B cell (primary cell): ENCODE data around the gene MBNL2. TPM values are rescaled to one million over a fixed set of nuclear protein-coding genes. Genes with fewer than 3 reads are reported as not detected.

Experiments used
- ATAC-seq: fragments of 200-7000 bp; cut with Tn5 transposase; one replicate; pipeline ENCODE4 v1.10.0; 2021; ENCODE audit warnings: low read depth, mild to moderate bottlenecking, moderate number of reproducible peaks, moderate library complexity
- CTCF ChIA-PET: fragments of 350-600 bp; sonication (Branson Sonifier 250); formaldehyde crosslinking; loops from one replicate; lab custom pipeline; 2021; ENCODE audit warnings: antibody characterized with exemption, inconsistent platforms; lab: Charles Lee
- POLR2A ChIA-PET: fragments of 350-600 bp; sonication (Branson Sonifier 250); formaldehyde crosslinking; loops from one replicate; lab custom pipeline; 2021; ENCODE audit warnings: antibody characterized with exemption; lab: Charles Lee
- DNase-seq: peaks from one replicate; pipeline ENCODE4 v3.0.0; 2013
- H2AFZ ChIP-seq: 2 replicates; pipeline ENCODE4 v1.6.1; 2012; ENCODE audit warnings: mild to moderate bottlenecking, low read depth, low read length; ENCODE audit not compliant: insufficient read depth, poor library complexity, severe bottlenecking
- H3K27ac ChIP-seq, 2 donors: 1 replicate in 1 of 2; 2 replicates in 1 of 2; pipeline ENCODE4 v1.5.1; 2012 to 2013; ENCODE audit warnings: low read length in 2 of 2, mild to moderate bottlenecking in 2 of 2, moderate library complexity in 1 of 2
- H3K27me3 ChIP-seq, 4 experiments: fragments of 200-600 bp in 1 of 4; sonication (generic) in 1 of 4; replicated peaks in 1 of 4; 1 replicate in 2 of 4; 2 replicates in 2 of 4; pipeline versions ENCODE4 v1.6.1 to v1.7.0; 2013 to 2016; ENCODE audit warnings: low read length in 3 of 4, mild to moderate bottlenecking in 2 of 4, mixed read lengths in 1 of 4, moderate library complexity in 1 of 4; ENCODE audit not compliant: insufficient read depth in 4 of 4, control insufficient read depth in 3 of 4; ENCODE audit errors: control extremely low read depth in 1 of 4
- H3K36me3 ChIP-seq, 2 experiments: replicated peaks in 1 of 2; 1 replicate in 1 of 2; 2 replicates in 1 of 2; pipeline versions ENCODE4 v1.6.1 to v1.7.1; 2013; ENCODE audit warnings: low read length in 1 of 2; ENCODE audit not compliant: insufficient read depth in 2 of 2, control insufficient read depth in 1 of 2; ENCODE audit errors: control extremely low read depth in 1 of 2, extremely low read depth in 1 of 2
- H3K4me1 ChIP-seq, 2 donors: fragments of 200-600 bp in 1 of 2; sonication (generic) in 1 of 2; 1 replicate in 1 of 2; 2 replicates in 1 of 2; pipeline versions ENCODE4 v1.5.1 to v1.6.1; 2013 to 2017; ENCODE audit warnings: low read length in 2 of 2; ENCODE audit not compliant: control insufficient read depth in 2 of 2, insufficient read depth in 2 of 2
- H3K4me2 ChIP-seq: replicated peaks from 2 replicates; pipeline ENCODE3; 2012; ENCODE audit warnings: mild to moderate bottlenecking, low read depth, low read length; ENCODE audit not compliant: poor library complexity, severe bottlenecking
- H3K4me3 ChIP-seq, 5 experiments: fragments of 200-600 bp in 1 of 5; sonication (generic) in 1 of 5; 1 replicate in 3 of 5; 2 replicates in 2 of 5; pipeline versions ENCODE4 v1.5.1 to v1.7.0; 2011 to 2016; ENCODE audit warnings: low read length in 4 of 5, mild to moderate bottlenecking in 4 of 5, low read depth in 2 of 5, control low read depth in 1 of 5, moderate library complexity in 1 of 5; ENCODE audit not compliant: insufficient read depth in 1 of 5; ENCODE audit errors: control extremely low read depth in 1 of 5, extremely low read depth in 1 of 5
- H3K79me2 ChIP-seq: fragments of 200-600 bp; sonication (generic); one replicate; pipeline ENCODE4 v1.6.0; 2016; ENCODE audit warnings: low read length; ENCODE audit not compliant: control insufficient read depth, insufficient read depth
- H3K9ac ChIP-seq: fragments of 200-600 bp; sonication (generic); 2 replicates; pipeline ENCODE4 v1.6.1; 2017; ENCODE audit warnings: mild to moderate bottlenecking, low read length, moderate library complexity
- H3K9me3 ChIP-seq, 3 donors: one replicate each; pipeline versions ENCODE4 v1.6.1 to v1.7.1; 2013; ENCODE audit warnings: low read length in 2 of 3; ENCODE audit not compliant: control insufficient read depth in 2 of 3, insufficient read depth in 1 of 3; ENCODE audit errors: control extremely low read depth in 1 of 3
- H4K20me1 ChIP-seq: 2 replicates; pipeline ENCODE4 v1.6.0; 2012; ENCODE audit warnings: mild to moderate bottlenecking, low read length; ENCODE audit not compliant: insufficient read depth, control insufficient read depth, poor library complexity, severe bottlenecking
- H3K27ac Mint-ChIP-seq: one replicate; pipeline ENCODE4 v1.8.0; 2021; ENCODE audit warnings: mixed read lengths
- H3K27me3 Mint-ChIP-seq: one replicate; pipeline ENCODE4 v1.8.0; 2021; ENCODE audit warnings: mixed read lengths
- H3K4me1 Mint-ChIP-seq: one replicate; pipeline ENCODE4 v1.8.0; 2021; ENCODE audit warnings: mixed read lengths
- H3K4me3 Mint-ChIP-seq: one replicate; pipeline ENCODE4 v1.8.0; 2021; ENCODE audit warnings: mixed read lengths
- H3K9me3 Mint-ChIP-seq: one replicate; pipeline ENCODE4 v1.8.0; 2022; ENCODE audit warnings: mixed read lengths; ENCODE audit not compliant: insufficient read depth
- CTCF ChIP-seq: fragments of 200-600 bp; IDR thresholded peaks from one replicate; pipeline ENCODE4 v1.8.0; 2022; ENCODE audit warnings: antibody characterized with exemption, mild to moderate bottlenecking
- EZH2 ChIP-seq: IDR thresholded peaks from 2 replicates; pipeline ENCODE4 v1.6.1; 2012; ENCODE audit warnings: borderline replicate concordance, low read depth, mild to moderate bottlenecking, moderate library complexity, low read length; ENCODE audit not compliant: insufficient read depth, poor library complexity, severe bottlenecking
- WGBS: methylation state at CpG from one replicate; pipeline ENCODE4 v1.1.5; 2013; ENCODE audit warnings: missing lambda C conversion rate; ENCODE audit not compliant: insufficient coverage; 5-methylcytosine and 5-hydroxymethylcytosine counted together
- intact Hi-C: fragments of 100-400 bp; cut with micrococcal nuclease; formaldehyde crosslinking; loops from one replicate; pipeline ENCODE4 v1.10.0; 2022
- polyA plus RNA-seq: library from polyadenylated mRNA; depleted of rRNA; stranded (reverse); fragments of >200 nt; gene quantifications from 2 replicates; pipeline ENCODE4 v1.2.3, GENCODE V29; 2012
- total RNA-seq, 2 donors: library from RNA; stranded (reverse); fragments of 120-200 nt in 1 of 2; gene quantifications; 1 replicate in 1 of 2; 2 replicates in 1 of 2; pipeline versions ENCODE4 v1.2.3 to v1.2.4, GENCODE V29; 2013 to 2022

The MBNL2 gene
- total and polyA plus RNA-seq, 2 donors (not counting 1 experiment from before 2014, with no cell fraction given) = 6.9 to 50.1 TPM

GRCh38 chr13:97307118-97307881 lies 85.2 kb downstream of the MBNL2 start:
- Mint-ChIP-seq H3K27ac (no peak overlapping the region), H3K27me3 (no peaks in the 10 kb centered on the region), H3K4me1 (peaks cover 13% of the 10 kb centered on the region), H3K4me3 (no peak overlapping the region), H3K9me3 (no peaks in the 10 kb centered on the region)
- DNase-seq = no peak
- WGBS = no CpG with 5 or more reads among the region's 7 CpGs
- ChIA-PET POLR2A (no interaction called here), CTCF (no interaction called here)
- Histone ChIP-seq H3K4me1 (peaks cover 4 to 7% of the 10 kb centered on the region in 2 donors), H3K27me3 (no peaks in the 10 kb centered on the region), H2AFZ (no peak overlapping the region), H3K9me3 (no peaks in the 10 kb centered on the region), H3K4me3 (no peak overlapping the region), H3K79me2 (peaks cover 47% of the 10 kb centered on the region), H3K9ac (no peak overlapping the region), H4K20me1 (peaks cover 61% of the 10 kb centered on the region), H3K4me2 (no peak overlapping the region), H3K27ac (no peak overlapping the region), H3K36me3 (peaks cover 0 to 6% of the 10 kb centered on the region in 2 experiments)
- TF ChIP-seq CTCF (no peak), EZH2 (no peak)
- no peak for ATAC-seq
- intact Hi-C loops = no loop called here

- Histone ChIP-seq H3K9ac (no peak overlapping the region), H4K20me1 (peaks cover 53% of the 10 kb centered on the region), H3K27ac (no peak overlapping the region), H2AFZ (no peak overlapping the region), H3K27me3 (no peaks in the 10 kb centered on the region), H3K4me3 (no peak overlapping the region), H3K36me3 (peaks cover 0 to 6% of the 10 kb centered on the region in 2 experiments), H3K4me1 (peaks cover 0 to under 1% of the 10 kb centered on the region in 2 donors), H3K9me3 (no peaks in the 10 kb centered on the region), H3K79me2 (peaks cover 45% of the 10 kb centered on the region), H3K4me2 (no peak overlapping the region)
- TF ChIP-seq CTCF (no peak), EZH2 (no peak)
- no peak for ATAC-seq
- no peak overlapping the region for H3K27ac Mint-ChIP-seq
- no peak for DNase-seq
- no peaks in the 10 kb centered on the region for H3K9me3 Mint-ChIP-seq
- no peak overlapping the region for H3K4me3 Mint-ChIP-seq
- H3K4me1 Mint-ChIP-seq = peaks cover 14% of the 10 kb centered on the region
- WGBS = 100% methylated on average over 1 of the region's 3 CpGs
- ChIA-PET POLR2A (no interaction called here), CTCF (no interaction called here)
- intact Hi-C loops = no loop called here
- no peaks in the 10 kb centered on the region for H3K27me3 Mint-ChIP-seq
Measured at GRCh38 chr13:97307882-97308624, 85.9 kb downstream of the MBNL2 start.
